ENCODE data around the gene SEMA6A. TPM values are rescaled to one million over a fixed set of nuclear protein-coding genes. Genes with fewer than 3 reads are reported as not detected.

The SEMA6A gene
- total and polyA plus RNA-seq, 2 experiments from 2014 or later: 233 to 400 TPM

DNA sequence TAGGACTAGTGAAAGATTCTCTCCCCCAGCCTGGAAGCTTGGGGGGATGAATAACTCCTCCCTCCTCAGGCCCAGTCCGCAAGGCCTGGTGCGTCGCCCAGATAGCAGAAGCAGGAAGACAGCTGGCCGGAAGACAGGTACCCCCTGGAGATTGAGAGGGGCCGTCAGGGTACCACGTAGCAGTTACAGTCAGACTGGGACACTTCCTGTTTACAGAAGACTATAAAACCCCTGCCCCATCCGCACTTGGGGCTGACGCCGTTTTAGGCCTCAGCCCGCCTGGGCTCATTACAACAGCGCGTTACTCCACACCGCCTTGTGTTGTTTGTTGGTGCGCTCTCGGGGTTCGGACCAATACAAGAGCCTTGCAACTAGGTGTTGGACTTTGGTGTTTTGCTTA is 15.4 kb downstream of the SEMA6A start:
- Histone ChIP-seq H3K79me2 (replicated peaks; ENCODE audit: insufficient read depth) (peaks cover 99% of the 10 kb centered on the region), H3K36me3 (ENCODE audit: insufficient read depth) (no peaks in the 10 kb centered on the region; the same call in 1 of the 2 replicates), H2AFZ (no peak overlapping the region), H4K20me1 (replicated peaks; ENCODE audit: insufficient read depth) (peaks cover 71% of the 10 kb centered on the region), H3K4me2 (peak overlapping the region; percentile 90), H3K9me2 (ENCODE audit: insufficient read depth) (no peaks in the 10 kb centered on the region), H3K4me1 (ENCODE audit: insufficient read depth) (peaks cover 91% of the 10 kb centered on the region), H3K4me3 (peak overlapping the region; percentile 38), H3K27ac (ENCODE audit: low read depth) (peak overlapping the region; percentile 92), H3K27me3 (ENCODE audit: insufficient read depth) (no peaks in the 10 kb centered on the region), H3F3A (replicated peaks; ENCODE audit: low read depth) (peaks cover 3% of the 10 kb centered on the region; the same call in 1 of the 2 replicates)
- H3K27ac Mint-ChIP-seq: peak overlapping the region; percentile 80
- peaks cover 83% of the 10 kb centered on the region for H3K4me1 Mint-ChIP-seq
- TF ChIP-seq STAT1 (IDR thresholded peaks at IDR 0.05; ENCODE audit: unreplicated experiment): no peak
- TF ChIP-seq, protein P1, sequence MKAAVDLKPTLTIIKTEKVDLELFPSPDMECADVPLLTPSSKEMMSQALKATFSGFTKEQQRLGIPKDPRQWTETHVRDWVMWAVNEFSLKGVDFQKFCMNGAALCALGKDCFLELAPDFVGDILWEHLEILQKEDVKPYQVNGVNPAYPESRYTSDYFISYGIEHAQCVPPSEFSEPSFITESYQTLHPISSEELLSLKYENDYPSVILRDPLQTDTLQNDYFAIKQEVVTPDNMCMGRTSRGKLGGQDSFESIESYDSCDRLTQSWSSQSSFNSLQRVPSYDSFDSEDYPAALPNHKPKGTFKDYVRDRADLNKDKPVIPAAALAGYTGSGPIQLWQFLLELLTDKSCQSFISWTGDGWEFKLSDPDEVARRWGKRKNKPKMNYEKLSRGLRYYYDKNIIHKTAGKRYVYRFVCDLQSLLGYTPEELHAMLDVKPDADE (IDR thresholded peaks at IDR 0.05): peak; percentile 91
- TF ChIP-seq EZH2phosphoT487 (IDR thresholded peaks at IDR 0.05; ENCODE audit: unreplicated experiment): no peak
- TF ChIP-seq NANOG (IDR thresholded peaks at IDR 0.05; ENCODE audit: borderline replicate concordance): no peak; the same call in 1 of the 2 replicates
- TF ChIP-seq POLR2AphosphoS5 (IDR thresholded peaks at IDR 0.05; ENCODE audit: low read depth): peak; percentile 29; the same call in 1 of the 2 replicates
- no peak for TF ChIP-seq ZNF331 (CRISPR knock-in tag; IDR thresholded peaks at IDR 0.05; ENCODE audit: low read depth)
- peak; percentile 59; the same call in 1 of the 2 replicates for TF ChIP-seq CREB1 (CRISPR knock-in tag; IDR thresholded peaks at IDR 0.05; ENCODE audit: low read depth)
- peak; percentile 100 for TF ChIP-seq ZNF114 (CRISPR knock-in tag; IDR thresholded peaks at IDR 0.05)
- TF ChIP-seq, protein P2, sequence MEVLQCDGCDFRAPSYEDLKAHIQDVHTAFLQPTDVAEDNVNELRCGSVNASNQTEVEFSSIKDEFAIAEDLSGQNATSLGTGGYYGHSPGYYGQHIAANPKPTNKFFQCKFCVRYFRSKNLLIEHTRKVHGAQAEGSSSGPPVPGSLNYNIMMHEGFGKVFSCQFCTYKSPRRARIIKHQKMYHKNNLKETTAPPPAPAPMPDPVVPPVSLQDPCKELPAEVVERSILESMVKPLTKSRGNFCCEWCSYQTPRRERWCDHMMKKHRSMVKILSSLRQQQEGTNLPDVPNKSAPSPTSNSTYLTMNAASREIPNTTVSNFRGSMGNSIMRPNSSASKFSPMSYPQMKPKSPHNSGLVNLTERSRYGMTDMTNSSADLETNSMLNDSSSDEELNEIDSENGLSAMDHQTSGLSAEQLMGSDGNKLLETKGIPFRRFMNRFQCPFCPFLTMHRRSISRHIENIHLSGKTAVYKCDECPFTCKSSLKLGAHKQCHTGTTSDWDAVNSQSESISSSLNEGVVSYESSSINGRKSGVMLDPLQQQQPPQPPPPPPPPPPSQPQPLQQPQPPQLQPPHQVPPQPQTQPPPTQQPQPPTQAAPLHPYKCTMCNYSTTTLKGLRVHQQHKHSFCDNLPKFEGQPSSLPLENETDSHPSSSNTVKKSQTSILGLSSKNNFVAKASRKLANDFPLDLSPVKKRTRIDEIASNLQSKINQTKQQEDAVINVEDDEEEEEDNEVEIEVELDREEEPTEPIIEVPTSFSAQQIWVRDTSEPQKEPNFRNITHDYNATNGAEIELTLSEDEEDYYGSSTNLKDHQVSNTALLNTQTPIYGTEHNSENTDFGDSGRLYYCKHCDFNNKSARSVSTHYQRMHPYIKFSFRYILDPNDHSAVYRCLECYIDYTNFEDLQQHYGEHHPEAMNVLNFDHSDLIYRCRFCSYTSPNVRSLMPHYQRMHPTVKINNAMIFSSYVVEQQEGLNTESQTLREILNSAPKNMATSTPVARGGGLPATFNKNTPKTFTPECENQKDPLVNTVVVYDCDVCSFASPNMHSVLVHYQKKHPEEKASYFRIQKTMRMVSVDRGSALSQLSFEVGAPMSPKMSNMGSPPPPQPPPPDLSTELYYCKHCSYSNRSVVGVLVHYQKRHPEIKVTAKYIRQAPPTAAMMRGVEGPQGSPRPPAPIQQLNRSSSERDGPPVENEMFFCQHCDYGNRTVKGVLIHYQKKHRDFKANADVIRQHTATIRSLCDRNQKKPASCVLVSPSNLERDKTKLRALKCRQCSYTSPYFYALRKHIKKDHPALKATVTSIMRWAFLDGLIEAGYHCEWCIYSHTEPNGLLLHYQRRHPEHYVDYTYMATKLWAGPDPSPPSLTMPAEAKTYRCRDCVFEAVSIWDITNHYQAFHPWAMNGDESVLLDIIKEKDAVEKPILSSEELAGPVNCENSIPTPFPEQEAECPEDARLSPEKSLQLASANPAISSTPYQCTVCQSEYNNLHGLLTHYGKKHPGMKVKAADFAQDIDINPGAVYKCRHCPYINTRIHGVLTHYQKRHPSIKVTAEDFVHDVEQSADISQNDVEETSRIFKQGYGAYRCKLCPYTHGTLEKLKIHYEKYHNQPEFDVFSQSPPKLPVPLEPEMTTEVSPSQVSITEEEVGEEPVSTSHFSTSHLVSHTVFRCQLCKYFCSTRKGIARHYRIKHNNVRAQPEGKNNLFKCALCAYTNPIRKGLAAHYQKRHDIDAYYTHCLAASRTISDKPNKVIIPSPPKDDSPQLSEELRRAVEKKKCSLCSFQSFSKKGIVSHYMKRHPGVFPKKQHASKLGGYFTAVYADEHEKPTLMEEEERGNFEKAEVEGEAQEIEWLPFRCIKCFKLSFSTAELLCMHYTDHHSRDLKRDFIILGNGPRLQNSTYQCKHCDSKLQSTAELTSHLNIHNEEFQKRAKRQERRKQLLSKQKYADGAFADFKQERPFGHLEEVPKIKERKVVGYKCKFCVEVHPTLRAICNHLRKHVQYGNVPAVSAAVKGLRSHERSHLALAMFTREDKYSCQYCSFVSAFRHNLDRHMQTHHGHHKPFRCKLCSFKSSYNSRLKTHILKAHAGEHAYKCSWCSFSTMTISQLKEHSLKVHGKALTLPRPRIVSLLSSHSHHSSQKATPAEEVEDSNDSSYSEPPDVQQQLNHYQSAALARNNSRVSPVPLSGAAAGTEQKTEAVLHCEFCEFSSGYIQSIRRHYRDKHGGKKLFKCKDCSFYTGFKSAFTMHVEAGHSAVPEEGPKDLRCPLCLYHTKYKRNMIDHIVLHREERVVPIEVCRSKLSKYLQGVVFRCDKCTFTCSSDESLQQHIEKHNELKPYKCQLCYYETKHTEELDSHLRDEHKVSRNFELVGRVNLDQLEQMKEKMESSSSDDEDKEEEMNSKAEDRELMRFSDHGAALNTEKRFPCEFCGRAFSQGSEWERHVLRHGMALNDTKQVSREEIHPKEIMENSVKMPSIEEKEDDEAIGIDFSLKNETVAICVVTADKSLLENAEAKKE (CRISPR knock-in tag; IDR thresholded peaks at IDR 0.05): no peak
- DNase-seq (ENCODE audit: low spot score) (peak; percentile 89), ATAC-seq (peak; percentile 67)
- peaks cover 7% of the 10 kb centered on the region for H3K27me3 Mint-ChIP-seq (ENCODE audit: insufficient read depth, low read depth, poor library complexity)
- no peaks in the 10 kb centered on the region; the same call in 2 of the 3 replicates for H3K36me3 Mint-ChIP-seq (ENCODE audit: low read depth)
- H3K4me3 Mint-ChIP-seq: peak overlapping the region; percentile 35; the same call in 2 of the 3 replicates
- no peaks in the 10 kb centered on the region for H3K9me3 Mint-ChIP-seq

Data from GM23338 (cell line).